GM21737 (cell line): ENCODE data around the gene NOS1AP.

ENCODE experiments used
- ATAC-seq: cut with Tn5 transposase; IDR thresholded peaks from one replicate; pipeline ENCODE4 v1.9.1; 2021; ENCODE audit warnings: mild to moderate bottlenecking, moderate library complexity; ENCODE audit not compliant: unreplicated experiment

NOS1AP gene

GRCh38 chr1:162214202-162214601 lies 144.7 kb downstream of the NOS1AP start:
- no peak for ATAC-seq

GRCh38 chr1:162215902-162216301 lies 146.4 kb downstream of the NOS1AP start:
- no peak for ATAC-seq

GRCh38 chr1:162216604-162217003 lies 147.1 kb downstream of the NOS1AP start:
- ATAC-seq, result no peak

- ATAC-seq, result no peak
Observed at GRCh38 chr1:162217706-162218105, 148.2 kb downstream of the NOS1AP start.

GRCh38 chr1:162218546-162218945 lies 149.1 kb downstream of the NOS1AP start:
- ATAC-seq, result no peak

GRCh38 chr1:162218975-162219374 lies 149.5 kb downstream of the NOS1AP start:
- no peak for ATAC-seq

- no peak for ATAC-seq
Observed at GRCh38 chr1:162219461-162219860, 150.0 kb downstream of the NOS1AP start.

- ATAC-seq, result no peak
Observed at GRCh38 chr1:162220009-162220539, 150.6 kb downstream of the NOS1AP start.

GRCh38 chr1:162222014-162222413 lies 152.5 kb downstream of the NOS1AP start:
- ATAC-seq, result no peak

- no peak for ATAC-seq
Observed at GRCh38 chr1:162222730-162223129, 153.2 kb downstream of the NOS1AP start.

- no peak for ATAC-seq
Observed at GRCh38 chr1:162223488-162223887, 154.0 kb downstream of the NOS1AP start.

GRCh38 chr1:162224267-162224666 lies 154.8 kb downstream of the NOS1AP start:
- no peak for ATAC-seq

- ATAC-seq, result no peak
Observed at GRCh38 chr1:162228586-162228985, 159.1 kb downstream of the NOS1AP start.

- no peak for ATAC-seq
Observed at GRCh38 chr1:162229549-162229948, 160.1 kb downstream of the NOS1AP start.

- ATAC-seq, result no peak
Observed at GRCh38 chr1:162230096-162230495, 160.6 kb downstream of the NOS1AP start.

GRCh38 chr1:162230517-162230916 lies 161.0 kb downstream of the NOS1AP start:
- ATAC-seq, result no peak

- ATAC-seq, result no peak
Observed at GRCh38 chr1:162232034-162232711, 162.7 kb downstream of the NOS1AP start.

- ATAC-seq, result no peak
Observed at GRCh38 chr1:162233066-162233465, 163.6 kb downstream of the NOS1AP start.

- no peak for ATAC-seq
Observed at GRCh38 chr1:162233937-162234336, 164.4 kb downstream of the NOS1AP start.

- ATAC-seq, result no peak
Observed at GRCh38 chr1:162234571-162234970, 165.1 kb downstream of the NOS1AP start.

- no peak for ATAC-seq
Observed at GRCh38 chr1:162235241-162235800, 165.8 kb downstream of the NOS1AP start.

GRCh38 chr1:162236201-162236600 lies 166.7 kb downstream of the NOS1AP start:
- no peak for ATAC-seq

- ATAC-seq, result no peak
Observed at GRCh38 chr1:162236618-162237017, 167.1 kb downstream of the NOS1AP start.
